Mesothelial cell of epicardium (in vitro differentiated cells): ENCODE results near the gene TUBB. TPM values are rescaled to one million over a fixed set of nuclear protein-coding genes. Genes with fewer than 3 reads are reported as not detected.
A peak's percentile ranks its signal among the peaks of the same experiment; 100 is the strongest.
"Not testable (repeated sequence)": the region's sequence is repeated elsewhere in the genome, so short reads cannot be mapped to it uniquely, and the experiment has no call there.

Experiments used
- DNase-seq, 2 experiments: peaks; one replicate each; pipeline ENCODE4 v3.0.0; 2021; ENCODE audit warnings: low spot score in 2 of 2; ENCODE audit not compliant: unreplicated experiment in 2 of 2
- H3K27ac Mint-ChIP-seq: 2 replicates; pipeline ENCODE4 v1.8.0; 2021; ENCODE audit warnings: mixed read lengths
- H3K27me3 Mint-ChIP-seq: 2 replicates; pipeline ENCODE4 v1.8.0; 2021; ENCODE audit warnings: low read depth, mixed read lengths
- H3K36me3 Mint-ChIP-seq: 2 replicates; pipeline ENCODE4 v1.8.0; 2021; ENCODE audit warnings: mixed read lengths
- H3K4me1 Mint-ChIP-seq: 2 replicates; pipeline ENCODE4 v1.8.0; 2021; ENCODE audit warnings: mixed read lengths
- H3K4me3 Mint-ChIP-seq: 2 replicates; pipeline ENCODE4 v1.8.0; 2021; ENCODE audit warnings: mild to moderate bottlenecking, moderate library complexity, mixed read lengths
- H3K9me3 Mint-ChIP-seq: 2 replicates; pipeline ENCODE4 v1.8.0; 2021; ENCODE audit warnings: mixed read lengths
- CTCF ChIP-seq: fragments of 200-600 bp; sonication (generic); IDR thresholded peaks from one replicate; pipeline ENCODE4 v1.5.0; 2021; ENCODE audit warnings: antibody characterized with exemption; ENCODE audit not compliant: unreplicated experiment
- total RNA-seq: library from RNA; stranded (reverse); gene quantifications from 3 replicates; pipeline ENCODE4 v1.2.1, GENCODE V29; 2021

TUBB gene
- total RNA-seq, 1 donor from 2014 or later: 1,094 TPM

GRCh38 chr6:30754631-30755030 is 34.5 kb downstream of the TUBB start:
- Mint-ChIP-seq H3K4me3 (no peak overlapping the region), H3K27me3 (no peaks in the 10 kb centered on the region), H3K27ac (no peak overlapping the region), H3K36me3 (no peaks in the 10 kb centered on the region), H3K4me1 (peaks cover 44% of the 10 kb centered on the region), H3K9me3 (no peaks in the 10 kb centered on the region)
- DNase-seq: no peak
- TF ChIP-seq CTCF: no peak

DNA sequence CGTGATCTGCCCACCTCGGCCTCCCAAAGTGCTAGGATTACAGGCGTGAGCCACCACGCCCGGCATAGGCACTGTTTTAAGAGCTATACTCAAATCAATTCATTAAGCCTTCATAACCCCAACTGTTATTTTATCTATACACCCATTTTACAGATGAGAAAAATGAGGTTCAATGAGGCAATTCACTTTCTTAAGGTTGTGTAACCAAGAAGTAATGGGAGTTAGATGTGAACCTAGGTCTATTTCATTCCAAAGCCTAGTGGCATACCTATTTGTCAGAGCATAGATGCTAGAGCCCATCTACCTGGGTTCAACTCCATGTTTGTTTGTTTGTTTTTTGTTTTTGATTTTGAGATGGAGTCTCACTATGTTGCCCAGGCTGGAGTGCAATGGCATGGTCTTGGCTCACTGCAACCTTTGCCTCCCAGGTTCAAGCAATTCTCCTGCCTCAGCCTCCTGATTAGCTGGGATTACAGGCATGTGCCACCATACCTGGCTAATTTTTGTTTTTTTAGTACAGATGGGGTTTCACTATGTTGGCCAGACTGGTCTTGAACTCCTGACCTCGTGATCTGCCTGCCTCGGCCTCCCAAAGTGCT is 36.4 kb downstream of the TUBB start:
- not testable (repeated sequence) for H3K9me3 Mint-ChIP-seq, H3K27ac Mint-ChIP-seq

GRCh38 chr6:30757261-30757904 is 37.2 kb downstream of the TUBB start:
- no peaks in the 10 kb centered on the region for H3K27me3 Mint-ChIP-seq
- H3K4me3 Mint-ChIP-seq: no peak overlapping the region
- TF ChIP-seq CTCF: no peak
- H3K9me3 Mint-ChIP-seq: no peaks in the 10 kb centered on the region
- H3K27ac Mint-ChIP-seq: peak overlapping the region; percentile 71
- peaks cover 48% of the 10 kb centered on the region for H3K4me1 Mint-ChIP-seq
- DNase-seq: no peak
- no peaks in the 10 kb centered on the region for H3K36me3 Mint-ChIP-seq

More for the DNA sequence above, 36.4 kb downstream of the TUBB start:
- H3K27me3 Mint-ChIP-seq, DNase-seq, H3K36me3 Mint-ChIP-seq, H3K4me3 Mint-ChIP-seq: not testable (repeated sequence)
- H3K4me1 Mint-ChIP-seq: peaks cover 53% of the 10 kb centered on the region

DNA sequence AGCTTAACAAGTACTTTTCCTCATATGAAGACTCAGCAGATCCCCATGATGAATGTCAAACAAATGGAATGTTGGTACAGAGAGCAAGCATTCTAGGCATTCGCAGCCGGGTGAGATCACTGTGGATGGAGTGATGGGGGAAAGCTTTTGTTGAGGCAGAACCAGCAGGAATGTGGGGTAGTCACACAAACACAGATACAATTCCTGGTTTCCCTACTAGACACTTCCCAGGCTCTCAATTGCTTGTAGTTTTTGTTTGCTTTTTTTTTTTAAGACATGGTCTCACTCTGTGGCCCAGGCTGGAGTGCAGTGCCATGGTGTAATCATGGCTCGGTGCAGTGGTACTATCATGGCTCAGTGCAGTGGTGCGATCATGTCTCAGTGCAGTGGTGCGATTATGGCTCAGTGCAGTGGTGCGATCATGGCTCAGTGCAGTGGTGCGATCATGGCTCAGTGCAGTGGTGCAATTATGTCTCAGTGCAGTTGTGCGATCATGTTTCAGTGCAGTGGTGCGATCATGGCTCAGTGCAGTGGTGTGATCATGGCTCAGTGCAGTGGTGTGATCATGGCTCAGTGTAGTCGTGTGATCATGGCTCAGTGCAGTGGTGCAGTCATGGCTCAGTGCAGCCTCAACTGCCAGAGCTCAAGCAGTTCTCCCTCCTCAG is 39.6 kb downstream of the TUBB start:
- Mint-ChIP-seq H3K27me3 (no peaks in the 10 kb centered on the region), H3K4me3 (no peak overlapping the region), H3K4me1 (peaks cover 56% of the 10 kb centered on the region), H3K36me3 (no peaks in the 10 kb centered on the region), H3K9me3 (no peaks in the 10 kb centered on the region), H3K27ac (peak overlapping the region; percentile 99)
- DNase-seq: peak in 1 of 2 experiments; percentile 52
- no peak for TF ChIP-seq CTCF

GRCh38 chr6:30760549-30760948 is 40.4 kb downstream of the TUBB start:
- H3K36me3 Mint-ChIP-seq: no peaks in the 10 kb centered on the region
- no peaks in the 10 kb centered on the region for H3K27me3 Mint-ChIP-seq
- H3K9me3 Mint-ChIP-seq: no peaks in the 10 kb centered on the region
- no peak overlapping the region for H3K4me3 Mint-ChIP-seq
- TF ChIP-seq CTCF: no peak
- DNase-seq: no peak
- peak overlapping the region; percentile 99 for H3K27ac Mint-ChIP-seq
- H3K4me1 Mint-ChIP-seq: peaks cover 63% of the 10 kb centered on the region

- Mint-ChIP-seq H3K4me1 (peaks cover 73% of the 10 kb centered on the region), H3K27me3 (no peaks in the 10 kb centered on the region), H3K27ac (peak overlapping the region; percentile 78), H3K4me3 (no peak overlapping the region), H3K9me3 (no peaks in the 10 kb centered on the region), H3K36me3 (no peaks in the 10 kb centered on the region)
- TF ChIP-seq CTCF: no peak
- DNase-seq: no peak
Observed at GRCh38 chr6:30761791-30762429, 41.8 kb downstream of the TUBB start.
